OCI-LY7 (cell line): ENCODE data around the gene HECW1. TPM values are rescaled to one million over a fixed set of nuclear protein-coding genes. Genes with fewer than 3 reads are reported as not detected.
"Not testable (repeated sequence)": the region's sequence is repeated elsewhere in the genome, so short reads cannot be mapped to it uniquely, and the experiment has no call there.

Experiments
- BruUV-seq: library from RNA; stranded (reverse); fragments of 400-500 nt; replicated peaks from 2 replicates; lab custom pipeline; 2021; lab: Mats Ljungman, UMichigan
- CTCF ChIA-PET: fragments of 300-600 bp; sonication (Branson Sonifier 250); formaldehyde crosslinking; loops from one replicate; lab custom pipeline; 2022; ENCODE audit warnings: antibody characterized with exemption; ENCODE audit not compliant: unreplicated experiment; lab: Charles Lee
- POLR2A ChIA-PET: fragments of 300-600 bp; sonication (Branson Sonifier 250); formaldehyde crosslinking; loops from one replicate; lab custom pipeline; 2022; ENCODE audit warnings: antibody characterized with exemption; lab: Charles Lee
- DNase-seq: peaks from one replicate; pipeline ENCODE4 v3.0.0-alpha.2; 2015; ENCODE audit warnings: low spot score
- H2AFZ ChIP-seq: fragments of 200-600 bp; sonication (generic), shearing (Covaris generic); 2 replicates; pipeline ENCODE4 v1.6.1; 2014; ENCODE audit warnings: mild to moderate bottlenecking, antibody characterized with exemption, low read length, moderate library complexity
- H3K27ac ChIP-seq: fragments of 200-600 bp; sonication (generic); 2 replicates; pipeline ENCODE4 v1.5.1; 2014; ENCODE audit warnings: mixed run types, low read depth, mild to moderate bottlenecking, moderate library complexity, low read length, inconsistent platforms; ENCODE audit not compliant: poor library complexity, severe bottlenecking
- H3K36me3 ChIP-seq: fragments of 200-600 bp; sonication (generic); 2 replicates; pipeline ENCODE4 v1.6.1; 2014; ENCODE audit warnings: mild to moderate bottlenecking, antibody characterized with exemption, low read length, moderate library complexity, mixed read lengths; ENCODE audit not compliant: insufficient read depth
- H3K4me1 ChIP-seq: fragments of 200-600 bp; sonication (generic); 2 replicates; pipeline ENCODE4 v1.5.1; 2014; ENCODE audit warnings: mild to moderate bottlenecking, low read length; ENCODE audit not compliant: insufficient read depth, poor library complexity, severe bottlenecking
- H3K4me2 ChIP-seq: fragments of 200-600 bp; sonication (generic); 2 replicates; pipeline ENCODE4 v1.6.1; 2014; ENCODE audit warnings: mild to moderate bottlenecking, low read length
- H3K4me3 ChIP-seq: fragments of 200-600 bp; sonication (generic); 2 replicates; pipeline ENCODE4 v1.5.1; 2014; ENCODE audit warnings: mild to moderate bottlenecking, low read depth, low read length; ENCODE audit not compliant: poor library complexity, severe bottlenecking
- H3K79me2 ChIP-seq: fragments of 200-600 bp; sonication (generic); 2 replicates; pipeline ENCODE4 v1.6.1; 2016; ENCODE audit warnings: low read depth, mild to moderate bottlenecking, low read length, moderate library complexity, mixed read lengths; ENCODE audit not compliant: insufficient read depth
- H3K9me2 ChIP-seq: fragments of 200-600 bp; sonication (generic); 2 replicates; pipeline ENCODE4 v1.6.1; 2016; ENCODE audit warnings: mild to moderate bottlenecking, low read length, mixed read lengths; ENCODE audit not compliant: insufficient read depth
- H3K9me3 ChIP-seq: fragments of 200-600 bp; sonication (generic); 2 replicates; pipeline ENCODE4 v1.6.1; 2014; ENCODE audit warnings: mild to moderate bottlenecking, mixed run types, low read length, mixed read lengths
- H4K20me1 ChIP-seq: fragments of 200-600 bp; sonication (generic); 2 replicates; pipeline ENCODE4 v1.6.1; 2014; ENCODE audit warnings: mild to moderate bottlenecking, antibody characterized with exemption, low read length, moderate library complexity, mixed read lengths; ENCODE audit not compliant: insufficient read depth
- EZH2phosphoT487 ChIP-seq: fragments of 200-600 bp; sonication (generic); IDR thresholded peaks from 2 replicates; pipeline ENCODE4 v1.6.1; 2018; ENCODE audit warnings: low read depth, borderline replicate concordance, mild to moderate bottlenecking, mixed run types, antibody characterized with exemption, low read length, moderate library complexity, mixed read lengths
- intact Hi-C: fragments of 100-400 bp; cut with micrococcal nuclease; formaldehyde crosslinking; loops from one replicate; pipeline ENCODE4 v1.10.0; 2022; ENCODE audit not compliant: unreplicated experiment
- total RNA-seq, 2 experiments: library from RNA; depleted of rRNA in 1 of 2; stranded (reverse); fragments of >200 nt in 1 of 2; shearing (Covaris generic) in 1 of 2; gene quantifications; 2 replicates each; pipeline ENCODE4 v1.2.3, GENCODE V29; 2014 to 2022
- TF ChIP-seq, protein P1 (sequence below): fragments of 200-600 bp; sonication (generic); conservative IDR thresholded peaks from 2 replicates; pipeline ENCODE4 v1.5.1; 2014; ENCODE audit warnings: mild to moderate bottlenecking, antibody characterized with exemption, low read length, moderate library complexity, mixed read lengths

HECW1 gene
- total RNA-seq, 2 experiments from 2014 or later, result 2.0 TPM

- POLR2A ChIA-PET, result interaction anchor here (1.2 kb wide), 1 partner anchor 8 kb away, joined by 3 read pairs; no protein-coding TSS in a partner anchor
- Histone ChIP-seq H3K27ac (no peak overlapping the region), H3K9me2 (no peaks in the 10 kb centered on the region), H3K9me3 (no peaks in the 10 kb centered on the region), H3K36me3 (no peaks in the 10 kb centered on the region), H3K4me3 (no peak overlapping the region), H2AFZ (no peak overlapping the region), H4K20me1 (no peaks in the 10 kb centered on the region), H3K79me2 (no peaks in the 10 kb centered on the region), H3K4me1 (no peaks in the 10 kb centered on the region), H3K4me2 (no peak overlapping the region)
- intact Hi-C loops, result no loop called here
- TF ChIP-seq EZH2phosphoT487, result no peak
- TF ChIP-seq, protein P1, sequence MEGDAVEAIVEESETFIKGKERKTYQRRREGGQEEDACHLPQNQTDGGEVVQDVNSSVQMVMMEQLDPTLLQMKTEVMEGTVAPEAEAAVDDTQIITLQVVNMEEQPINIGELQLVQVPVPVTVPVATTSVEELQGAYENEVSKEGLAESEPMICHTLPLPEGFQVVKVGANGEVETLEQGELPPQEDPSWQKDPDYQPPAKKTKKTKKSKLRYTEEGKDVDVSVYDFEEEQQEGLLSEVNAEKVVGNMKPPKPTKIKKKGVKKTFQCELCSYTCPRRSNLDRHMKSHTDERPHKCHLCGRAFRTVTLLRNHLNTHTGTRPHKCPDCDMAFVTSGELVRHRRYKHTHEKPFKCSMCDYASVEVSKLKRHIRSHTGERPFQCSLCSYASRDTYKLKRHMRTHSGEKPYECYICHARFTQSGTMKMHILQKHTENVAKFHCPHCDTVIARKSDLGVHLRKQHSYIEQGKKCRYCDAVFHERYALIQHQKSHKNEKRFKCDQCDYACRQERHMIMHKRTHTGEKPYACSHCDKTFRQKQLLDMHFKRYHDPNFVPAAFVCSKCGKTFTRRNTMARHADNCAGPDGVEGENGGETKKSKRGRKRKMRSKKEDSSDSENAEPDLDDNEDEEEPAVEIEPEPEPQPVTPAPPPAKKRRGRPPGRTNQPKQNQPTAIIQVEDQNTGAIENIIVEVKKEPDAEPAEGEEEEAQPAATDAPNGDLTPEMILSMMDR, result no peak
- CTCF ChIA-PET, result no interaction called here
- no TSS peak for BruUV-seq
- DNase-seq, result no peak
Measured at GRCh38 chr7:43215061-43215460, 102.6 kb downstream of the HECW1 start.

- POLR2A ChIA-PET, result interaction anchor here (1.1 kb wide), 1 partner anchor 9 kb away, joined by 3 read pairs; no protein-coding TSS in a partner anchor
- Histone ChIP-seq H3K4me3 (no peak overlapping the region), H4K20me1 (no peaks in the 10 kb centered on the region), H3K36me3 (no peaks in the 10 kb centered on the region), H3K27ac (no peak overlapping the region), H2AFZ (no peak overlapping the region), H3K9me2 (no peaks in the 10 kb centered on the region), H3K9me3 (no peaks in the 10 kb centered on the region), H3K4me1 (no peaks in the 10 kb centered on the region), H3K79me2 (no peaks in the 10 kb centered on the region), H3K4me2 (no peak overlapping the region)
- intact Hi-C loops, result no loop called here
- TF ChIP-seq, protein P1, result no peak
- TF ChIP-seq EZH2phosphoT487, result no peak
- CTCF ChIA-PET, result no interaction called here
- BruUV-seq, result no TSS peak
- no peak for DNase-seq
Measured at GRCh38 chr7:43217055-43217454, 104.6 kb downstream of the HECW1 start.

DNA sequence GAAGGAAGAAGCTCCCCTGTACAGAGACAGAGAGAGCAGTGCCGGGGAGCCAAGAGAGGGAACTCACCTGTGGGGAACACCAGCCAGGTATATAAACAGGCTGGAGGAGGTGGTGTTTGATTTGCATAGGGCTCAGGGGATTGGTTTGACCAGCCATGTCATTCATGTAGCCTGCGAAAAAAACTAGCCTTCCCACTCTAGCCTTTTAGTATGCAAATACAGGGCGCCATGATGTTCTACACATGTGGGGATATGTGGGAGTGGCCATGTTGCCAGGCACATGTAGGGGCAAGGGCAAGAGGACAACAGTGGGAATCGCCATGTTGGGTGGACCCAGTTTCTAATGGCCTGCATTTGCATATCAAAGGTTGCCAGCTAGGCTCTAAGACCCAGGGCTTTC is 106.5 kb downstream of the HECW1 start:
- H4K20me1 ChIP-seq, H3K9me3 ChIP-seq, H3K79me2 ChIP-seq, BruUV-seq, H3K27ac ChIP-seq, H3K4me1 ChIP-seq, H3K4me3 ChIP-seq, CTCF ChIA-PET, H2AFZ ChIP-seq, intact Hi-C loops, H3K9me2 ChIP-seq, POLR2A ChIA-PET, H3K4me2 ChIP-seq, DNase-seq, H3K36me3 ChIP-seq: not testable (repeated sequence)
